Aorta (tissue), 5 donors: ENCODE results near the gene NEK4. TPM values are rescaled to one million over a fixed set of nuclear protein-coding genes. Genes with fewer than 3 reads are reported as not detected.

Experiments
- ATAC-seq: fragments of 200-7000 bp; cut with Tn5 transposase; one replicate; pipeline ENCODE4 v1.9.1; 2022; ENCODE audit warnings: moderate library complexity; ENCODE audit not compliant: low FRiP score
- DNase-seq, 2 donors: peaks; one replicate each; pipeline ENCODE4 v3.0.0-alpha.2; 2020
- H3K27ac ChIP-seq, 2 donors: one replicate each; pipeline ENCODE4 v1.5.1; 2013; ENCODE audit warnings: low read length in 2 of 2, mild to moderate bottlenecking in 2 of 2, moderate library complexity in 2 of 2, control low read depth in 1 of 2, inconsistent platforms in 1 of 2, low read depth in 1 of 2
- H3K27me3 ChIP-seq, 2 donors: one replicate each; pipeline ENCODE4 v1.6.1; 2013; ENCODE audit warnings: control low read depth in 1 of 2, low read length in 1 of 2, mild to moderate bottlenecking in 1 of 2, moderate library complexity in 1 of 2; ENCODE audit not compliant: insufficient read depth in 2 of 2, control insufficient read depth in 1 of 2
- H3K36me3 ChIP-seq, 2 donors: one replicate each; pipeline ENCODE4 v1.6.1; 2013; ENCODE audit warnings: control low read depth in 1 of 2, low read length in 1 of 2, mild to moderate bottlenecking in 1 of 2; ENCODE audit not compliant: insufficient read depth in 2 of 2, control insufficient read depth in 1 of 2
- H3K4me1 ChIP-seq, 2 donors: one replicate each; pipeline ENCODE4 v1.6.1; 2013; ENCODE audit warnings: low read length in 2 of 2, control low read depth in 1 of 2, mild to moderate bottlenecking in 1 of 2, moderate library complexity in 1 of 2; ENCODE audit not compliant: insufficient read depth in 2 of 2, control insufficient read depth in 1 of 2
- H3K4me3 ChIP-seq, 2 donors: one replicate each; pipeline ENCODE4 v1.5.1; 2013; ENCODE audit warnings: low read length in 2 of 2, control low read depth in 1 of 2, mild to moderate bottlenecking in 1 of 2
- H3K9me3 ChIP-seq: one replicate; pipeline ENCODE4 v1.6.1; 2013; ENCODE audit warnings: mild to moderate bottlenecking, low read length; ENCODE audit not compliant: control insufficient read depth
- WGBS, 2 donors: extraction: QIAGEN DNeasy Blood & Tissue Kit; methylation state at CpG; one replicate each; pipeline ENCODE4 v1.1.7; 2013; 5-methylcytosine and 5-hydroxymethylcytosine counted together
- intact Hi-C, 2 donors: fragments of 100-400 bp; cut with DNase I; formaldehyde crosslinking; loops; one replicate each; pipeline versions ENCODE4 v1.14.2 to v1.15.0; 2022
- polyA plus RNA-seq, 2 donors: library from polyadenylated mRNA; stranded (reverse); fragments of 200-250 nt; gene quantifications; one replicate each; pipeline ENCODE4 v1.2.3, GENCODE V29; 2013
- total RNA-seq, 2 donors: library from RNA; stranded (reverse); fragmentation: NEBNext Ultra II Directional; extraction: Animal tissue kit (Norgen Biotek cat#: 25700); gene quantifications; one replicate each; pipeline ENCODE4 v1.2.1, GENCODE V29; 2021
- donor health status: healthy with polysubstance abuse.
- donor health status: Bipolar disorder and iron deficiency.
- donor health status: DM: no; HTN: no; CAD: no.
- donor health status: DM: no; HTN: no; CAD: no.
- donor health status: DM: yes; HTN: yes; CAD: no.

NEK4 gene
- total and polyA plus RNA-seq, 4 donors: 8.0 to 22.1 (median 15.1) TPM

- no peak for ATAC-seq
- Histone ChIP-seq H3K9me3 (no peaks in the 10 kb centered on the region), H3K4me1 (no peaks in the 10 kb centered on the region), H3K27ac (no peak overlapping the region), H3K36me3 (no peaks in the 10 kb centered on the region), H3K4me3 (no peak overlapping the region), H3K27me3 (no peaks in the 10 kb centered on the region)
- 88 to 93% methylated on average over 11 of the region's 11 CpGs for WGBS, 2 donors
- intact Hi-C loops: no loop called here
- no peak for DNase-seq
These were observed 40.2 kb upstream of the NEK4 start for GRCh38 chr3:52810923-52811322.

- H3K27me3 ChIP-seq: no peaks in the 10 kb centered on the region
- intact Hi-C loops: no loop called here
- no peaks in the 10 kb centered on the region for H3K9me3 ChIP-seq
- 70 to 74% methylated on average over 7 of the region's 7 CpGs for WGBS, 2 donors
- no peaks in the 10 kb centered on the region for H3K36me3 ChIP-seq
- no peaks in the 10 kb centered on the region for H3K4me1 ChIP-seq
- no peak for DNase-seq
- no peak overlapping the region for H3K27ac ChIP-seq
- no peak for ATAC-seq
- no peak overlapping the region for H3K4me3 ChIP-seq
These were observed 39.1 kb upstream of the NEK4 start for GRCh38 chr3:52809662-52810377.

- Histone ChIP-seq H3K36me3 (no peaks in the 10 kb centered on the region), H3K4me1 (no peaks in the 10 kb centered on the region), H3K27ac (no peak overlapping the region), H3K4me3 (no peak overlapping the region), H3K27me3 (no peaks in the 10 kb centered on the region), H3K9me3 (no peaks in the 10 kb centered on the region)
- WGBS, 2 donors: 75 to 83% methylated on average over 2 of the region's 2 CpGs
- intact Hi-C loops: no loop called here
- DNase-seq: no peak
- ATAC-seq: no peak
These were observed 38.4 kb upstream of the NEK4 start for GRCh38 chr3:52809149-52809548.

- WGBS, 2 donors: 76 to 80% methylated on average over 17 to 19 of the region's 19 CpGs
- DNase-seq (no peak), ATAC-seq (no peak)
- no peak overlapping the region for H3K4me3 ChIP-seq
- H3K27me3 ChIP-seq: no peaks in the 10 kb centered on the region
- H3K9me3 ChIP-seq: no peaks in the 10 kb centered on the region
- no peaks in the 10 kb centered on the region for H3K36me3 ChIP-seq
- H3K27ac ChIP-seq: no peak overlapping the region
- H3K4me1 ChIP-seq: no peaks in the 10 kb centered on the region
- intact Hi-C loops: no loop called here
These were observed 34.7 kb upstream of the NEK4 start for GRCh38 chr3:52805270-52806039.

- Histone ChIP-seq H3K36me3 (no peaks in the 10 kb centered on the region), H3K4me3 (no peak overlapping the region), H3K27me3 (no peaks in the 10 kb centered on the region), H3K4me1 (no peaks in the 10 kb centered on the region), H3K9me3 (no peaks in the 10 kb centered on the region), H3K27ac (no peak overlapping the region)
- ATAC-seq (no peak), DNase-seq (no peak)
- WGBS, 2 donors: 45 to 51% methylated on average over 5 of the region's 5 CpGs
- intact Hi-C loops: no loop called here
These were observed 31.1 kb upstream of the NEK4 start for GRCh38 chr3:52801839-52802238.

- WGBS, 2 donors: 81 to 85% methylated on average over 7 of the region's 7 CpGs
- Histone ChIP-seq H3K9me3 (no peaks in the 10 kb centered on the region), H3K36me3 (no peaks in the 10 kb centered on the region), H3K4me1 (no peaks in the 10 kb centered on the region), H3K27ac (no peak overlapping the region), H3K27me3 (no peaks in the 10 kb centered on the region), H3K4me3 (no peak overlapping the region)
- no peak for DNase-seq
- intact Hi-C loops: no loop called here
- ATAC-seq: no peak
These were observed 29.3 kb upstream of the NEK4 start for GRCh38 chr3:52800079-52800478.

GRCh38 chr3:52798978-52799476 is 28.3 kb upstream of the NEK4 start:
- intact Hi-C loops: no loop called here
- H3K27ac ChIP-seq: no peak overlapping the region
- WGBS, 2 donors: 79 to 83% methylated on average over 14 of the region's 14 CpGs
- ATAC-seq (no peak), DNase-seq (no peak)
- H3K4me1 ChIP-seq: no peaks in the 10 kb centered on the region
- H3K4me3 ChIP-seq: no peak overlapping the region
- H3K36me3 ChIP-seq: no peaks in the 10 kb centered on the region
- H3K27me3 ChIP-seq: no peaks in the 10 kb centered on the region
- no peaks in the 10 kb centered on the region for H3K9me3 ChIP-seq

GRCh38 chr3:52798376-52798977 is 27.7 kb upstream of the NEK4 start:
- Histone ChIP-seq H3K36me3 (no peaks in the 10 kb centered on the region), H3K27ac (no peak overlapping the region), H3K4me1 (no peaks in the 10 kb centered on the region), H3K27me3 (no peaks in the 10 kb centered on the region), H3K4me3 (no peak overlapping the region), H3K9me3 (no peaks in the 10 kb centered on the region)
- DNase-seq: no peak
- intact Hi-C loops: no loop called here
- no peak for ATAC-seq
- WGBS, 2 donors: 40 to 59% methylated on average over 10 of the region's 10 CpGs
